ENCODE measurements around the gene PINK1.
A peak's percentile ranks its signal among the peaks of the same experiment; 100 is the strongest.
"Not testable (repeated sequence)": the region's sequence is repeated elsewhere in the genome, so short reads cannot be mapped to it uniquely, and the experiment has no call there.

Gene PINK1

GRCh38 chr1:20648946-20649345 lies 15.7 kb downstream of the PINK1 start:
- DNase-seq: no peak

GRCh38 chr1:20652300-20652699 lies 19.0 kb downstream of the PINK1 start:
- no peak for DNase-seq

DNA sequence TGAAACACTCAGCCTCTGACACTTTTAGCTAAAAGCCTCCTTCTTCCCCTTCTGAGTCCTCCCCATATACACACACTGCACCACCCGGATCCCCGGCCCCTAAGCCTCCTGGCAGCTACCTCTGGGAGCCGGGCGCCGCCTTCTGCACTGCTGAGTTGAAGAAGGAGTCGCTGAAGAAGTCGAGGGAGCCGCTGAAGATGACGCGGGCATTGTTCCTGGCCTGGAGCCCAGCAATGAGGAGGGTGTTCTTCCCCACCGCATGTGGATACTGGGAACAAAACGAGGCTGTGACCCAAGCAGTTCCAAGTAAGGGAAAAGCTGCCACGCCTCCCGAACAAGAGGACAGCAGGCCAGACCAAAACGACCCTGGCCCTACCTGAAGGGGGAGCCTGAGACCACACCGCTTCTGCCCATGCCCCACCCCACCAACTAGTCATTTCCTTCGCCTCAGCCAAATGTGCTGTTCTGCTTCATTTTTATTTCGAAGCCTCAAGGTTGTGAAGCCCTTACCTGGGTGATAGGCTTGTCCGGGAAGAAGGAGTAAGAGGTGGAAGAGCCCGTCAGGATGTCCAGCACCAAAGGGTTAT lies 20.9 kb downstream of the PINK1 start:
- no peak for DNase-seq

DNA sequence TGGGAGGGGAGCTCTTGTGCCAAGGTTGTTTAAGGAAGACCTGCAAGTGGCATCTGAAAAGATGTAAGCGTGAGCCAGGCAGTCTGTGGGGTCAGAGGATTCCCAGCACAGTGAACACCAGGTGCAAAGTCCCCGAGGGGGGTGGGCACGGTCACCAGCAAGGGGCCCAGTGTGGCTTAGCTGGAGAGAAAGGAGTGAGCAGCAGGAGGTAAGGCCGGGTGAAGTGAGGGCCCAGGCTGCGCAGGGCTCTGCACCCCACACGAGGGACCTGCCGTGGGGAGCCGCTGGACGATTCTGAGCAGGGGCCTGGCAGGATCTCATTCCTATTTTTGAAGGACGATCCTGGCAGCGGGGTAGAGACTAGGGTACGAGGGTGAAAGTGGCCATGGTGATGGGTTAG lies 23.8 kb downstream of the PINK1 start:
- no peak for DNase-seq

- DNase-seq: no peak
Measured at GRCh38 chr1:20658166-20658915, 25.1 kb downstream of the PINK1 start.

- DNase-seq: no peak
Measured at GRCh38 chr1:20660363-20660762, 27.1 kb downstream of the PINK1 start.

DNA sequence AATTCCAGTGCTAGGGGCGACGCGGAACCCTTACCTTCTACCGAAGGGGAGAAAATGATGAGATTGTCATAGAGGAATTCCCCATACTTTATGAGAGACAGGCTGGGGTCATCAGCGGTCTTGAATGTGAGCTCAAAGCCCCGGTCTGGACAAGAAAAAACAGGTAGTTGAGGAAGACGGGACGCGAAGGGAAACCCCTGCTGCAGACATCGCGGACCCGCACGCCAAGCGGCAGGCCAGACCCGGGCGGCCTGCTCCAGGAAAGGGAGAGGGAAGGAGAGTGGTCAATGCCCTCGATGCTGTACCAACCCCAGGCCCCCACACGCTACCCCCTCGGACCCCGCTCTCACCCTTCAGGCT lies 27.6 kb downstream of the PINK1 start:
- DNase-seq: no peak

- peak; percentile 96 for DNase-seq
Measured at GRCh38 chr1:20661207-20662109, 28.2 kb downstream of the PINK1 start, which contains the start of gene DDOST. TSS of gene DDOST (minus strand) at chr1:20661369. CDS start at chr1:20661350, 19 bp downstream.

DNA sequence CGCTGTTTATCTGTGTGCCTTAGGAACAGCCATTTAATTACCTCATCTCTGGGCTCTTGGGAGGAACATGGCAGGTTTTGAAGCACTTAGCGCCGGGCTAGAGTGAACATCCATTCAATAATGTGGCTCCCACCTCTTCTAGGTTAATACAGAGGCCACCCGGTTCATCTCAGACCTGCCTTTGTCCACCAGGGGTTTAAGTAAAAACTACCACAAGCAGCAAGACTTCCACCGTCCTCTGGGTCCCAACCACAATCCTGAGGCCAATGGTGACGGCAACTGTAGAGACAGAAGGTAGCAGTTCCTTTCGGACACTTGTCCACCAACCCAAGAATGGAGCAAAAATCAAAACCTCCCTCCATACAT lies 28.8 kb downstream of the PINK1 start:
- DNase-seq: no peak

- no peak for DNase-seq
Measured at GRCh38 chr1:20663365-20663764, 30.1 kb downstream of the PINK1 start.

- no peak for DNase-seq
Measured at GRCh38 chr1:20663969-20664715, 30.9 kb downstream of the PINK1 start.

- DNase-seq: no peak
Measured at GRCh38 chr1:20665726-20666125, 32.5 kb downstream of the PINK1 start.

- DNase-seq: no peak
Measured at GRCh38 chr1:20666146-20666545, 32.9 kb downstream of the PINK1 start.

- no peak for DNase-seq
Measured at GRCh38 chr1:20666804-20667203, 33.5 kb downstream of the PINK1 start.

DNA sequence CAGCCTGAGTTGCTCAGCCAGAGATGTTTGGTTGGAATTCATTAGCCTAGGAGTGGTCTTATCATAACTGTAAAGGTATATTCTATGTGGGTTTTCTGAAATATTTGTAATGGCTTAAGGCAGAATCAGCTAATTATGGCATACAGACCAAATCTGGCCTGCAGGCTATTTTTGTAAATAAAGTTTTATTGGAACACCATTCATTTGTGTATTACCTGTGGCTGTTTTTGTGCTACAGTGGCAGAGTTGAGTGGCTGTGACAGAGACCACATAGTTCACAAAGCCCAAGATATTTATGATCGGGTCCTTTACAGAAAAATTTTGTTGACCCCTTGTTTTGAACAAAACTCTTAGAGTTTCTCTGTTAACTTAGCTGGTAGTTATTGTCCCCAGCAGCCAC lies 35.3 kb downstream of the PINK1 start:
- no peak for DNase-seq

DNA sequence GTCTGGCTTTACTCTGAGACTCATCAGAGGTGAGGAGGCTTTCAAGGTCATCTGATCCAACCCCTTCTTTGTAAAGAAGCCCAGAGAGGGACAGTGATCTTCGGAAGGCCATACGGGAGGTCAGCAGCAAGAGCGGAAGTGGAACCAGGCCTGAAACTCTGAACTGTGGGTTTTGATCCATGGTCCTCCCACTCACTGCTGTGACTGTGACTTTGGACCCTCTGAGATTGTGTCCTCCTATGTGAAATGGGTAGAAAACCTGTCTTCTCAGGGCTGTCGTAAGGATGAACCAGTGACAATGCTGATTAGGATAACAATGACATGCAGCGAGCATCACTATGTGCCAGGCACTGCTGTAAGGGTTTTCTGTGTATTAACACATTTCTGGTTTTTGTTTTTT lies 37.7 kb downstream of the PINK1 start:
- no peak for DNase-seq

GRCh38 chr1:20672265-20672632 lies 39.0 kb downstream of the PINK1 start:
- DNase-seq: no peak

- DNase-seq: not testable (repeated sequence)
Measured at GRCh38 chr1:20673626-20674025, 40.4 kb downstream of the PINK1 start.

DNA sequence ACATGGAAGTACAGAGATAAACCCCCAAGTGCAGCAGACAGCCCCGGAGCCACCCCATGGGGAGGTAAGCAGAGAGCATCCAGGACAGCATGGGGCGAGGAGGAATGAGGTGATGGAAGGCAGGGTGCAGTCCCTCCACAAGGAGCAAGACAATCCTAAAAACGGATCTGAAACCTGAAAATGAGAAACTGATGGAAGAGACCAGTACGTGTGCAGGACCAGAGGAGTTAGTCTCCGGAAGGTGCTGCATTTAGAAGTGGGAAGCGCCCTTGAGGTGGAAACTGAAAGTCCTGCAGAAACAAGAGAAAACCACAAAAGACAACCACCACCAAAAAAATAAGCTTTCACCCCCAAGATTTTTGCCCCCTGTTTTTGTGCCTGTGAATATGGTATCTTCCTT lies 45.3 kb downstream of the PINK1 start:
- no peak for DNase-seq

DNA sequence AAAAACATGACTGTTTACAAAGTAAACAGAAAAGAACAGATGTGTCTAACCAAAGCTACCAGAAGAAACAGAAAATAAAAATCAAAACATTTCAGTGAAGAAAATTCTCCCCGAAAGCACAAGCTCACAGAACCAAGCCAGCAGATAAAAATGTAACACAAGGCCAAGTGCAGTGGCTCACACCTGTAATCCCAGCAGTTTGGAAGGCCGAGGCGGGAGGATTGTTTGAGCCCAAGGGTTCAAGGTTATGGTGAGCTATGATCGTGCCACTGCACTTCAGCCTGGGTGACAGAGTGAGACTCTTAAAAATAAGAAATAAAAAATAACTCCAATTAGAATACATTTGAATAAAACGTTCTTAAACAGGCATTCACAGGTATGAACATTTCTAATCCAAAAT lies 47.0 kb downstream of the PINK1 start:
- no peak for DNase-seq

DNA sequence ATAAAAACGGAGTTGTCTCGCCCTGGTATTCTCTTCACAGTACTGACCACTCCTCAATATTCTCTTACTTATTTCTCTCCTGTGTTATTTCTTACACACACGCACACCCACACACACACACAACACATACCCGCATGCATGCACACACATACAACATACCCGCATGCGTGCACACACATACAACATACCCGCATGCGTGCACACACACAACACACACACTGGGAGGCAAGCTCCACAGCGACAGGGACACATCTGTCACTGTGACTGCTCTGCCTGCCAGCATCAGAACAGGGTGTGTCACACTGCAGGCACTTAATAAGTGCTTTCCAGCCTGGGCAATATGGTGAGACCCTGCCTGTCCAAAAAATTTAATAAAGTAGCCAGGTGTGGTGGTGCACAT lies 48.7 kb downstream of the PINK1 start:
- DNase-seq: no peak

GRCh38 chr1:20682571-20683236 lies 49.4 kb downstream of the PINK1 start:
- DNase-seq: no peak

DNA sequence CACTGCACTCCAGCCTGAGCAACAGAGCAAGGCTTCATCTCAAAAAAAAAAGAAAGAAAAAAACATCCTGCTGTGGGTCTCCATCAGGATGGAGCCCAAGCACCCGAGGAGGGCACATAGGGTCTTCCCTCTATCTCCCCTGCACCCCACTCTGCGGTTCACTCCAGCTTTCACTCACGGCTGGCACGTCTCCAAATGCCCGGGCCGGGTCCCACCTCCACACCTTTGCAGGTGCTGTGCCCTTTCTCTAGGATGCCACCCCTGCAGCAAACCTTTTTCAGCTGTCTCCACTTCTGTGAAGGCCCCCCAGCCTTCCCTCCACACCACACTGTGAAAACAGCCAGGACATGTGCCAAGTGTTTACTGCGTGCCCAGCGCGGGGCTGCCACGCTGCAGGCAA lies 50.4 kb downstream of the PINK1 start:
- no peak for DNase-seq
